ENCODE measurements around the gene RANBP10.

The RANBP10 gene

GRCh38 chr16:67805718-67806427 lies 487 bp downstream of the RANBP10 start:
- no peak for DNase-seq (ENCODE audit: extremely low read depth, low read depth)
- peak overlapping the region; percentile 96 for H3K4me3 ChIP-seq (replicated peaks; ENCODE audit: low read depth, low read length)
- TF ChIP-seq CTCF (IDR thresholded peaks at IDR 0.05; ENCODE audit: low read depth, low read length, missing control alignments) = no peak

DNA sequence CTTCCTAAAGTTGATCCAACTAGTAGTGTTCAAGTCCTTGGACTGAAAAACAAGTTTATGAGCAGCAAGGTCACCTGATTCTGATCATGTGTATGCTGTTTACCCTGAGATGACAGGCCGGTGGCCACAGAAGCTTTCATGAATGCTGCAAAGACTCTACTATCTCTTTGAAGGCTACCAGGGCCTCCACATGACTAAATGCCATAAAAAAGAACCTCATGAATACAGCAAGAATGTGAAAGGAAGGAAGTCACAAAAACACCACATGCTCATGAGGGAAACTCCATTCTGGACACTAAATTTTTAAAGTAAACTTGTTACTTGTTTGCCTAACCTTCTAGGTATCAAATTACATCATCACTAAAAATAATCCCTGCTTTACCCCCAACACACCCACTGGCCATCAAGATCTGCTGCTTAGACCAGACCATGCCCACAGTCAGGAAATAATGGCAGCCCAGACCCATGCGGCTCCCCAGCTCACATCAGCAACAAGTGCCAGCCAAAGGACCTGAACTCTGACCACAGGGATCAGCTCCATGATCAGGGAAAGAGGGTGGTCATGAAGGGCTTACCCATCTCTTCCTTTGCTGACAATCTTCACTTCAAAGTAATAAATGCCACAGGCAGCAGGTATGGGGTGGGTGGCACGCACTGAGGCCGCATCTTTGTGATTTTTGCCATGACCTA lies 1.4 kb downstream of the RANBP10 start:
- H3K4me3 ChIP-seq (replicated peaks; ENCODE audit: low read depth, low read length) = peak overlapping the region; percentile 96
- peak; percentile 11 for DNase-seq (ENCODE audit: extremely low read depth, low read depth)
- no peak for TF ChIP-seq CTCF (IDR thresholded peaks at IDR 0.05; ENCODE audit: low read depth, low read length, missing control alignments)

DNA sequence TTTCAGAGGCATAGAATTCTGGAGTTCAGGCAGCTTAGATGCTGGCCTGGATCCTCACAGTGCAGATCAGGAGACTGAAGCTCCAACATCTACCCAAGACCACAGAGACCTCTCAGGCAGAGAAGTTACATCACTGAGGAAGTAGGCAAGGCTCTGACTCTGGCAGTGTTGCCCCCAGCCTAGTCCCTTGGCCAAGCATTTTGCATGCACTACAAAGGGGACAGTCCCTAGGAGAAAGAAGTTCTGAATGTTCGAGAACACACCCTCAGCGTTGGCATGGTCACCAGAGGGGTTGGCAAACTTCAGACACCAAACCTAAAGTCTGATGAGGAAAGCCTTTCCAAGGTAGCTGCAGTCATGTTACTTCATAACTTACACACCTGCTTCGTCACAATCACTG lies 2.5 kb downstream of the RANBP10 start:
- DNase-seq (ENCODE audit: extremely low read depth, low read depth) = no peak

GRCh38 chr16:67801883-67802282 lies 4.5 kb downstream of the RANBP10 start:
- no peak for TF ChIP-seq CTCF (IDR thresholded peaks at IDR 0.05; ENCODE audit: low read depth, low read length, missing control alignments)
- DNase-seq (ENCODE audit: extremely low read depth, low read depth) = no peak
- H3K4me3 ChIP-seq (replicated peaks; ENCODE audit: low read depth, low read length) = no peak overlapping the region

More for the DNA sequence above, 2.5 kb downstream of the RANBP10 start:
- H3K4me3 ChIP-seq (replicated peaks; ENCODE audit: low read depth, low read length) = no peak overlapping the region
- no peak for TF ChIP-seq CTCF (IDR thresholded peaks at IDR 0.05; ENCODE audit: low read depth, low read length, missing control alignments)

DNA sequence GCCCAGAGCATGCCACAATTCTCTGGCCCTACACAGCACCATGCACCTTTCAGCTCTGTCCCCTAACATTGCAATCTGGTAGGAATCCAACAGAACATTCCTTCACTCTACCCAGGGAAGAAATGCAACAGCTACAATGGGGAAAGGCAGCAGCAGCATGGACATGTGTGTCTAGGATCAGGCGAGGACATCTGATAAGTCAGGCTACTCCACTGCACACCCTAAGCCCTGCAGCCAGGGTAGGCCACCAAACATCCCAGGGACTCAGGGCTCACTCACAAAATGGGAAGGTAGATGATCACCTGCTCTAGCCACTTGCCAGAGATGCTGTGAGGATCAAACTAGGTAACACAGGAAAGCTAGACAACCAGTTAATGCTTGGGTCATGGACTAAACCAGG lies 5.1 kb downstream of the RANBP10 start:
- H3K4me3 ChIP-seq (replicated peaks; ENCODE audit: low read depth, low read length) = no peak overlapping the region
- DNase-seq (ENCODE audit: extremely low read depth, low read depth) = no peak
- TF ChIP-seq CTCF (IDR thresholded peaks at IDR 0.05; ENCODE audit: low read depth, low read length, missing control alignments) = no peak

- TF ChIP-seq CTCF (IDR thresholded peaks at IDR 0.05; ENCODE audit: low read depth, low read length, missing control alignments) = no peak
- DNase-seq (ENCODE audit: extremely low read depth, low read depth) = no peak
- no peak overlapping the region for H3K4me3 ChIP-seq (replicated peaks; ENCODE audit: low read depth, low read length)
Measured at GRCh38 chr16:67800338-67800926, 5.9 kb downstream of the RANBP10 start.
